ENCODE data around the gene EFNB2. TPM values are rescaled to one million over a fixed set of nuclear protein-coding genes. Genes with fewer than 3 reads are reported as not detected.

Gene EFNB2
- total and polyA plus RNA-seq, 2 donors (not counting 3 experiments of a cell fraction or from before 2014, with no cell fraction given), result 50.4 to 69.5 TPM

GRCh38 chr13:106443607-106444322 is 91.7 kb downstream of the EFNB2 start:
- H3K4me1 ChIP-seq (ENCODE audit: control insufficient read depth, extremely low read depth, insufficient read depth, low read length), result no peaks in the 10 kb centered on the region
- H3K4me3 ChIP-seq (replicated peaks in 1 of 3; ENCODE audit: insufficient read depth in 1 of 3, low read depth in 1 of 3, low read length in 3 of 3), result no peak overlapping the region
- DNase-seq (ENCODE audit: low read depth, low spot score), result no peak
- ChIA-PET POLR2A (no interaction called here), CTCF (interaction anchor here (1.0 to 1.2 kb wide), 2 partner anchors 13 to 28 kb away, joined by 3 to 7 read pairs; no protein-coding TSS in a partner anchor)
- H3K27me3 ChIP-seq (ENCODE audit: control insufficient read depth in 2 of 2, insufficient read depth in 2 of 2, low read length in 2 of 2), result peaks cover 0 to 4% of the 10 kb centered on the region in 2 experiments
- no peaks in the 10 kb centered on the region for H3K9me3 ChIP-seq (replicated peaks; ENCODE audit: control insufficient read depth, insufficient read depth, low read length)
- no peak overlapping the region for H2AFZ ChIP-seq (ENCODE audit: low read depth, low read length)
- H3K4me2 ChIP-seq (ENCODE audit: insufficient read depth, low read length), result no peak overlapping the region
- no peak for FAIRE-seq
- no peaks in the 10 kb centered on the region for H4K20me1 ChIP-seq (replicated peaks; ENCODE audit: control insufficient read depth, extremely low read depth, insufficient read depth, low read length)
- H3K9ac ChIP-seq (replicated peaks; ENCODE audit: extremely low read depth, insufficient read depth, low read length), result no peak overlapping the region
- H3K36me3 ChIP-seq (ENCODE audit: control insufficient read depth in 2 of 2, extremely low read depth in 1 of 2, insufficient read depth in 2 of 2, low read length in 2 of 2), result no peaks in the 10 kb centered on the region
- H3K9me1 ChIP-seq (replicated peaks; ENCODE audit: control insufficient read depth, extremely low read depth, insufficient read depth, low read length), result no peaks in the 10 kb centered on the region
- no TSS peak for BruUV-seq (replicated peaks)
- intact Hi-C loops (cut with micrococcal nuclease) (no loop called here), dilution Hi-C loops (cut with MboI; ENCODE audit: extremely low pct_ligation_motif_present, low sequenced_read_pairs) (no loop called here)
- no peaks in the 10 kb centered on the region for H3K79me2 ChIP-seq (ENCODE audit: control insufficient read depth, insufficient read depth, low read length)
- H3K27ac ChIP-seq (ENCODE audit: insufficient read depth, low read depth, low read length), result no peak overlapping the region
- TF ChIP-seq GATA2 (IDR thresholded peaks at IDR 0.05; ENCODE audit: insufficient read depth, insufficient read length, low read depth, low read length) (no peak), JUN (IDR thresholded peaks at IDR 0.05; ENCODE audit: borderline replicate concordance, insufficient read depth, insufficient read length, low read depth) (no peak), POLR2A (IDR thresholded peaks at IDR 0.05; ENCODE audit: low read depth, low read length) (no peak), FOS (IDR thresholded peaks at IDR 0.05; ENCODE audit: borderline replicate concordance, insufficient read depth, low read length) (no peak), EZH2 (IDR thresholded peaks at IDR 0.05; ENCODE audit: borderline replicate concordance, low read depth, low read length, severe bottlenecking) (no peak), MAX (IDR thresholded peaks at IDR 0.05; ENCODE audit: insufficient read depth, insufficient read length) (no peak), CTCF (IDR thresholded peaks at IDR 0.05; ENCODE audit: extremely low read depth in 1 of 2, insufficient read depth in 1 of 2, low read depth in 1 of 2, low read length in 2 of 2) (no peak), POLR2AphosphoS5 (IDR thresholded peaks at IDR 0.05; ENCODE audit: insufficient read depth, low read depth, low read length) (no peak), MYC (IDR thresholded peaks at IDR 0.05; ENCODE audit: low read depth, low read length) (no peak)
